ENCODE measurements around the gene DACH1.

Gene DACH1

GRCh38 chr13:71803066-71803465 lies 63.9 kb downstream of the DACH1 start:
- Histone ChIP-seq H3K36me3 (ENCODE audit: control insufficient read depth, insufficient read depth, low read length) (no peaks in the 10 kb centered on the region), H3K4me3 (ENCODE audit: low read length) (no peak overlapping the region), H3K27ac (ENCODE audit: low read length) (no peak overlapping the region), H3K27me3 (ENCODE audit: control insufficient read depth, insufficient read depth, low read length) (no peaks in the 10 kb centered on the region), H3K4me1 (ENCODE audit: control insufficient read depth, insufficient read depth, low read length) (no peaks in the 10 kb centered on the region), H3K9me3 (ENCODE audit: control insufficient read depth, insufficient read depth, low read length) (no peaks in the 10 kb centered on the region)
- WGBS (ENCODE audit: insufficient coverage, insufficient read length) = no CpG with 5 or more reads among the region's 2 CpGs
- DNase-seq (ENCODE audit: low read depth, low spot score) = no peak

- H3K4me1 ChIP-seq (ENCODE audit: control insufficient read depth, insufficient read depth, low read length) = no peaks in the 10 kb centered on the region
- no peaks in the 10 kb centered on the region for H3K9me3 ChIP-seq (ENCODE audit: control insufficient read depth, insufficient read depth, low read length)
- no peaks in the 10 kb centered on the region for H3K27me3 ChIP-seq (ENCODE audit: control insufficient read depth, insufficient read depth, low read length)
- no CpG with 5 or more reads among the region's 2 CpGs for WGBS (ENCODE audit: insufficient coverage, insufficient read length)
- no peak overlapping the region for H3K4me3 ChIP-seq (ENCODE audit: low read length)
- H3K27ac ChIP-seq (ENCODE audit: low read length) = no peak overlapping the region
- no peaks in the 10 kb centered on the region for H3K36me3 ChIP-seq (ENCODE audit: control insufficient read depth, insufficient read depth, low read length)
- no peak for DNase-seq (ENCODE audit: low read depth, low spot score)
These were observed 65.2 kb downstream of the DACH1 start for GRCh38 chr13:71801781-71802180.

GRCh38 chr13:71801165-71801760 lies 65.7 kb downstream of the DACH1 start:
- no peak for DNase-seq (ENCODE audit: low read depth, low spot score)
- no peak overlapping the region for H3K4me3 ChIP-seq (ENCODE audit: low read length)
- H3K9me3 ChIP-seq (ENCODE audit: control insufficient read depth, insufficient read depth, low read length) = no peaks in the 10 kb centered on the region
- H3K27ac ChIP-seq (ENCODE audit: low read length) = no peak overlapping the region
- H3K36me3 ChIP-seq (ENCODE audit: control insufficient read depth, insufficient read depth, low read length) = no peaks in the 10 kb centered on the region
- no CpG with 5 or more reads among the region's 3 CpGs for WGBS (ENCODE audit: insufficient coverage, insufficient read length)
- H3K4me1 ChIP-seq (ENCODE audit: control insufficient read depth, insufficient read depth, low read length) = no peaks in the 10 kb centered on the region
- no peaks in the 10 kb centered on the region for H3K27me3 ChIP-seq (ENCODE audit: control insufficient read depth, insufficient read depth, low read length)

GRCh38 chr13:71799324-71799723 lies 67.7 kb downstream of the DACH1 start:
- DNase-seq (ENCODE audit: low read depth, low spot score) = no peak
- Histone ChIP-seq H3K27ac (ENCODE audit: low read length) (no peak overlapping the region), H3K36me3 (ENCODE audit: control insufficient read depth, insufficient read depth, low read length) (no peaks in the 10 kb centered on the region), H3K27me3 (ENCODE audit: control insufficient read depth, insufficient read depth, low read length) (no peaks in the 10 kb centered on the region), H3K4me3 (ENCODE audit: low read length) (no peak overlapping the region), H3K4me1 (ENCODE audit: control insufficient read depth, insufficient read depth, low read length) (no peaks in the 10 kb centered on the region), H3K9me3 (ENCODE audit: control insufficient read depth, insufficient read depth, low read length) (no peaks in the 10 kb centered on the region)
- WGBS (ENCODE audit: insufficient coverage, insufficient read length) = no CpG with 5 or more reads among the region's 4 CpGs

- no peaks in the 10 kb centered on the region for H3K36me3 ChIP-seq (ENCODE audit: control insufficient read depth, insufficient read depth, low read length)
- no peaks in the 10 kb centered on the region for H3K9me3 ChIP-seq (ENCODE audit: control insufficient read depth, insufficient read depth, low read length)
- no peak overlapping the region for H3K27ac ChIP-seq (ENCODE audit: low read length)
- H3K4me3 ChIP-seq (ENCODE audit: low read length) = no peak overlapping the region
- H3K4me1 ChIP-seq (ENCODE audit: control insufficient read depth, insufficient read depth, low read length) = no peaks in the 10 kb centered on the region
- H3K27me3 ChIP-seq (ENCODE audit: control insufficient read depth, insufficient read depth, low read length) = no peaks in the 10 kb centered on the region
- no peak for DNase-seq (ENCODE audit: low read depth, low spot score)
- no CpG with 5 or more reads among the region's 1 CpG for WGBS (ENCODE audit: insufficient coverage, insufficient read length)
These were observed 68.3 kb downstream of the DACH1 start for GRCh38 chr13:71798707-71799106.

GRCh38 chr13:71797517-71797916 lies 69.5 kb downstream of the DACH1 start:
- Histone ChIP-seq H3K27me3 (ENCODE audit: control insufficient read depth, insufficient read depth, low read length) (no peaks in the 10 kb centered on the region), H3K4me1 (ENCODE audit: control insufficient read depth, insufficient read depth, low read length) (no peaks in the 10 kb centered on the region), H3K4me3 (ENCODE audit: low read length) (no peak overlapping the region), H3K36me3 (ENCODE audit: control insufficient read depth, insufficient read depth, low read length) (no peaks in the 10 kb centered on the region), H3K27ac (ENCODE audit: low read length) (no peak overlapping the region), H3K9me3 (ENCODE audit: control insufficient read depth, insufficient read depth, low read length) (no peaks in the 10 kb centered on the region)
- WGBS (ENCODE audit: insufficient coverage, insufficient read length) = no CpG with 5 or more reads among the region's 5 CpGs
- DNase-seq (ENCODE audit: low read depth, low spot score) = no peak

- no peak overlapping the region for H3K27ac ChIP-seq (ENCODE audit: low read length)
- H3K4me3 ChIP-seq (ENCODE audit: low read length) = no peak overlapping the region
- H3K36me3 ChIP-seq (ENCODE audit: control insufficient read depth, insufficient read depth, low read length) = no peaks in the 10 kb centered on the region
- WGBS (ENCODE audit: insufficient coverage, insufficient read length) = no CpG with 5 or more reads among the region's 5 CpGs
- no peak for DNase-seq (ENCODE audit: low read depth, low spot score)
- no peaks in the 10 kb centered on the region for H3K4me1 ChIP-seq (ENCODE audit: control insufficient read depth, insufficient read depth, low read length)
- H3K27me3 ChIP-seq (ENCODE audit: control insufficient read depth, insufficient read depth, low read length) = no peaks in the 10 kb centered on the region
- no peaks in the 10 kb centered on the region for H3K9me3 ChIP-seq (ENCODE audit: control insufficient read depth, insufficient read depth, low read length)
These were observed 77.2 kb downstream of the DACH1 start for GRCh38 chr13:71789693-71790329.

GRCh38 chr13:71789037-71789436 lies 78.0 kb downstream of the DACH1 start:
- Histone ChIP-seq H3K36me3 (ENCODE audit: control insufficient read depth, insufficient read depth, low read length) (no peaks in the 10 kb centered on the region), H3K4me3 (ENCODE audit: low read length) (no peak overlapping the region), H3K27ac (ENCODE audit: low read length) (no peak overlapping the region), H3K4me1 (ENCODE audit: control insufficient read depth, insufficient read depth, low read length) (no peaks in the 10 kb centered on the region), H3K9me3 (ENCODE audit: control insufficient read depth, insufficient read depth, low read length) (no peaks in the 10 kb centered on the region), H3K27me3 (ENCODE audit: control insufficient read depth, insufficient read depth, low read length) (no peaks in the 10 kb centered on the region)
- no peak for DNase-seq (ENCODE audit: low read depth, low spot score)

GRCh38 chr13:71787414-71787813 lies 79.6 kb downstream of the DACH1 start:
- no peaks in the 10 kb centered on the region for H3K4me1 ChIP-seq (ENCODE audit: control insufficient read depth, insufficient read depth, low read length)
- no peak overlapping the region for H3K27ac ChIP-seq (ENCODE audit: low read length)
- H3K4me3 ChIP-seq (ENCODE audit: low read length) = no peak overlapping the region
- H3K36me3 ChIP-seq (ENCODE audit: control insufficient read depth, insufficient read depth, low read length) = no peaks in the 10 kb centered on the region
- no peaks in the 10 kb centered on the region for H3K27me3 ChIP-seq (ENCODE audit: control insufficient read depth, insufficient read depth, low read length)
- DNase-seq (ENCODE audit: low read depth, low spot score) = no peak
- no CpG with 5 or more reads among the region's 9 CpGs for whole genome bisulfite sequencing (ENCODE audit: insufficient coverage, insufficient read length)
- no peaks in the 10 kb centered on the region for H3K9me3 ChIP-seq (ENCODE audit: control insufficient read depth, insufficient read depth, low read length)

GRCh38 chr13:71786875-71787274 lies 80.1 kb downstream of the DACH1 start:
- Histone ChIP-seq H3K4me1 (ENCODE audit: control insufficient read depth, insufficient read depth, low read length) (no peaks in the 10 kb centered on the region), H3K4me3 (ENCODE audit: low read length) (no peak overlapping the region), H3K27me3 (ENCODE audit: control insufficient read depth, insufficient read depth, low read length) (no peaks in the 10 kb centered on the region), H3K9me3 (ENCODE audit: control insufficient read depth, insufficient read depth, low read length) (no peaks in the 10 kb centered on the region), H3K36me3 (ENCODE audit: control insufficient read depth, insufficient read depth, low read length) (no peaks in the 10 kb centered on the region), H3K27ac (ENCODE audit: low read length) (no peak overlapping the region)
- DNase-seq (ENCODE audit: low read depth, low spot score) = no peak
- WGBS (ENCODE audit: insufficient coverage, insufficient read length) = no CpG with 5 or more reads among the region's 4 CpGs

- no peaks in the 10 kb centered on the region for H3K9me3 ChIP-seq (ENCODE audit: control insufficient read depth, insufficient read depth, low read length)
- no peaks in the 10 kb centered on the region for H3K36me3 ChIP-seq (ENCODE audit: control insufficient read depth, insufficient read depth, low read length)
- WGBS (ENCODE audit: insufficient coverage, insufficient read length) = no CpG with 5 or more reads among the region's 2 CpGs
- H3K27ac ChIP-seq (ENCODE audit: low read length) = no peak overlapping the region
- DNase-seq (ENCODE audit: low read depth, low spot score) = no peak
- no peak overlapping the region for H3K4me3 ChIP-seq (ENCODE audit: low read length)
- no peaks in the 10 kb centered on the region for H3K4me1 ChIP-seq (ENCODE audit: control insufficient read depth, insufficient read depth, low read length)
- H3K27me3 ChIP-seq (ENCODE audit: control insufficient read depth, insufficient read depth, low read length) = no peaks in the 10 kb centered on the region
These were observed 81.6 kb downstream of the DACH1 start for GRCh38 chr13:71785361-71785760.
